Caco-2 (cell line): ENCODE data around the gene CLK3. TPM values are rescaled to one million over a fixed set of nuclear protein-coding genes. Genes with fewer than 3 reads are reported as not detected.
A peak's percentile ranks its signal among the peaks of the same experiment; 100 is the strongest.

Experiments used
- BruUV-seq: library from RNA; stranded (reverse); fragments of 400-500 nt; replicated peaks from 2 replicates; lab custom pipeline; 2021; lab: Mats Ljungman, UMichigan
- CTCF ChIA-PET: fragments of 300-600 bp; sonication (Branson Sonifier 250); formaldehyde crosslinking; loops from one replicate; lab custom pipeline; 2022; ENCODE audit warnings: antibody characterized with exemption; lab: Charles Lee
- POLR2A ChIA-PET: fragments of 300-600 bp; sonication (Branson Sonifier 250); formaldehyde crosslinking; loops from one replicate; lab custom pipeline; 2022; ENCODE audit warnings: antibody characterized with exemption; lab: Charles Lee
- DNase-seq, 2 experiments: peaks; one replicate each; pipeline versions ENCODE4 v3.0.0 to v3.0.0-alpha.2; 2020 to 2022
- H3K27me3 ChIP-seq: replicated peaks from 2 replicates; pipeline ENCODE4 v1.6.0; 2011; ENCODE audit warnings: low read length; ENCODE audit not compliant: control insufficient read depth, insufficient read depth
- H3K36me3 ChIP-seq: 2 replicates; pipeline ENCODE4 v1.5.1; 2011; ENCODE audit warnings: low read length; ENCODE audit not compliant: control insufficient read depth, insufficient read depth
- H3K4me1 ChIP-seq: fragments of 250-450 bp; sonication (Bioruptor Pico); 2 replicates; pipeline ENCODE4 v1.5.1; 2020; ENCODE audit warnings: mild to moderate bottlenecking
- H3K4me3 ChIP-seq: 2 replicates; pipeline ENCODE4 v1.5.1; 2011; ENCODE audit warnings: low read depth, mild to moderate bottlenecking, control low read depth, low read length
- H3K9me3 ChIP-seq: fragments of 250-450 bp; sonication (Bioruptor Pico); 2 replicates; pipeline ENCODE4 v1.5.1; 2020; ENCODE audit warnings: mild to moderate bottlenecking, moderate library complexity
- H3K27ac Mint-ChIP-seq: one replicate; pipeline ENCODE4 v1.8.0; 2022; ENCODE audit warnings: mixed read lengths; ENCODE audit not compliant: unreplicated experiment
- H3K27me3 Mint-ChIP-seq: one replicate; pipeline ENCODE4 v1.8.0; 2022; ENCODE audit warnings: mixed read lengths; ENCODE audit not compliant: insufficient read depth, unreplicated experiment
- H3K36me3 Mint-ChIP-seq: one replicate; pipeline ENCODE4 v1.8.0; 2022; ENCODE audit warnings: mild to moderate bottlenecking, mixed read lengths; ENCODE audit not compliant: insufficient read depth, unreplicated experiment
- H3K4me1 Mint-ChIP-seq: one replicate; pipeline ENCODE4 v1.8.0; 2022; ENCODE audit warnings: low read depth, mixed read lengths; ENCODE audit not compliant: unreplicated experiment
- H3K4me3 Mint-ChIP-seq: one replicate; pipeline ENCODE4 v1.8.0; 2022; ENCODE audit warnings: mild to moderate bottlenecking, moderate library complexity, mixed read lengths; ENCODE audit not compliant: unreplicated experiment
- H3K9me3 Mint-ChIP-seq: one replicate; pipeline ENCODE4 v1.8.0; 2022; ENCODE audit warnings: mixed read lengths; ENCODE audit not compliant: unreplicated experiment
- CTCF ChIP-seq, 2 experiments: fragments of 200-600 bp in 1 of 2; IDR thresholded peaks; 1 replicate in 1 of 2; 2 replicates in 1 of 2; pipeline versions ENCODE4 v1.5.1 to v1.8.0; 2011 to 2022; ENCODE audit warnings: antibody characterized with exemption in 1 of 2, control low read depth in 1 of 2, inconsistent platforms in 1 of 2, low read depth in 1 of 2, low read length in 1 of 2, mild to moderate bottlenecking in 1 of 2, moderate library complexity in 1 of 2; ENCODE audit not compliant: insufficient read depth in 1 of 2, severe bottlenecking in 1 of 2, unreplicated experiment in 1 of 2
- intact Hi-C: fragments of 100-400 bp; cut with micrococcal nuclease; formaldehyde crosslinking; loops from one replicate; pipeline ENCODE4 v1.10.0; 2022; ENCODE audit not compliant: unreplicated experiment
- total RNA-seq: library from RNA; stranded (reverse); gene quantifications from 2 replicates; pipeline ENCODE4 v1.2.3, GENCODE V29; 2022

CLK3 gene
- total RNA-seq, 1 experiment from 2014 or later: 54.5 TPM

- peaks cover 37% of the 10 kb centered on the region for H3K36me3 Mint-ChIP-seq
- Histone ChIP-seq H3K27me3 (no peaks in the 10 kb centered on the region), H3K4me3 (no peak overlapping the region), H3K9me3 (no peaks in the 10 kb centered on the region), H3K36me3 (peaks cover 2% of the 10 kb centered on the region; the same call in 1 of the 2 replicates), H3K4me1 (peaks cover 5% of the 10 kb centered on the region; the same call in 1 of the 2 replicates)
- no peak overlapping the region for H3K4me3 Mint-ChIP-seq
- ChIA-PET POLR2A (interaction anchor here (0.5 kb wide), 1 partner anchor 49 kb away, joined by 4 read pairs; the partner anchor contains the start of gene ARID3B), CTCF (no interaction called here)
- TF ChIP-seq CTCF (IDR thresholded peaks at IDR 0.05; ENCODE audit: insufficient read depth in 1 of 2, low read depth in 1 of 2, low read length in 1 of 2, severe bottlenecking in 1 of 2, unreplicated experiment in 1 of 2): no peak
- DNase-seq: no peak
- no peaks in the 10 kb centered on the region for H3K27me3 Mint-ChIP-seq
- intact Hi-C loops: no loop called here
- peaks cover 13% of the 10 kb centered on the region for H3K4me1 Mint-ChIP-seq
- BruUV-seq: no TSS peak
- no peaks in the 10 kb centered on the region for H3K9me3 Mint-ChIP-seq
- no peak overlapping the region for H3K27ac Mint-ChIP-seq
Measured at GRCh38 chr15:74589826-74590225, 25.8 kb upstream of the CLK3 start.

GRCh38 chr15:74592222-74592621, 23.4 kb upstream of the CLK3 start:
- intact Hi-C loops: no loop called here
- Histone ChIP-seq H3K27me3 (no peaks in the 10 kb centered on the region), H3K36me3 (peaks cover 2% of the 10 kb centered on the region; the same call in 1 of the 2 replicates), H3K9me3 (no peaks in the 10 kb centered on the region), H3K4me3 (no peak overlapping the region), H3K4me1 (peaks cover 5% of the 10 kb centered on the region; the same call in 1 of the 2 replicates)
- Mint-ChIP-seq H3K27ac (peak overlapping the region; percentile 16), H3K36me3 (peaks cover 49% of the 10 kb centered on the region), H3K27me3 (no peaks in the 10 kb centered on the region), H3K4me1 (peaks cover 13% of the 10 kb centered on the region), H3K9me3 (no peaks in the 10 kb centered on the region), H3K4me3 (no peak overlapping the region)
- TF ChIP-seq CTCF (IDR thresholded peaks at IDR 0.05; ENCODE audit: insufficient read depth in 1 of 2, low read depth in 1 of 2, low read length in 1 of 2, severe bottlenecking in 1 of 2, unreplicated experiment in 1 of 2): no peak
- ChIA-PET CTCF (interaction anchor here (0.7 kb wide), 1 partner anchor 103 kb away, joined by 3 read pairs; no protein-coding TSS in a partner anchor), POLR2A (no interaction called here)
- BruUV-seq: no TSS peak
- no peak for DNase-seq

GRCh38 chr15:74593122-74593521, 22.5 kb upstream of the CLK3 start:
- Mint-ChIP-seq H3K27ac (peak overlapping the region; percentile 16), H3K4me1 (peaks cover 18% of the 10 kb centered on the region), H3K36me3 (peaks cover 57% of the 10 kb centered on the region), H3K9me3 (no peaks in the 10 kb centered on the region), H3K4me3 (no peak overlapping the region), H3K27me3 (no peaks in the 10 kb centered on the region)
- peaks cover 2% of the 10 kb centered on the region for H3K36me3 ChIP-seq
- BruUV-seq: no TSS peak
- peaks cover 9% of the 10 kb centered on the region for H3K4me1 ChIP-seq
- H3K4me3 ChIP-seq: no peak overlapping the region
- ChIA-PET CTCF (no interaction called here), POLR2A (no interaction called here)
- no peak for DNase-seq
- no peak for TF ChIP-seq CTCF (IDR thresholded peaks at IDR 0.05; ENCODE audit: insufficient read depth in 1 of 2, low read depth in 1 of 2, low read length in 1 of 2, severe bottlenecking in 1 of 2, unreplicated experiment in 1 of 2)
- intact Hi-C loops: no loop called here
- H3K9me3 ChIP-seq: no peaks in the 10 kb centered on the region
- no peaks in the 10 kb centered on the region for H3K27me3 ChIP-seq
